NOMO-1 treated with dmso at 0.1 percent for 144 hours (cell line): ENCODE measurements around the gene LRP1.

Experiments used
- DNase-seq: peaks from one replicate; lab custom pipeline; 2025; ENCODE audit not compliant: unreplicated experiment; lab: John Stamatoyannopoulos, UW

The LRP1 gene

GRCh38 chr12:57190037-57190436, 61.8 kb downstream of the LRP1 start:
- DNase-seq, result no peak

- DNase-seq, result no peak
These were observed 62.5 kb downstream of the LRP1 start for GRCh38 chr12:57190821-57191220.

DNA sequence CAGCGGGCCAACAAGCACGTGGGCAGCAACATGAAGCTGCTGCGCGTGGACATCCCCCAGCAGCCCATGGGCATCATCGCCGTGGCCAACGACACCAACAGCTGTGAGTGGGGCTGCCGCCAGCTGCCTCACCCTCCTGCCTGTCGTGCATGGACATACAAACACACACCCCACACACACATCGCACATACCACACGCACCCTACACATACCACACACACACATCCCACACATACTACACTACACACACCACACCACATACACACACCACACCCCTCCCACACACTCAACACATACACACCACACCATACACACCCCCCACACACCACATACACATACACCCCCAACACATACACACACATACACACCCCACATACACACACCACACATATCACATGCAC, 63.1 kb downstream of the LRP1 start:
- DNase-seq, result no peak

DNA sequence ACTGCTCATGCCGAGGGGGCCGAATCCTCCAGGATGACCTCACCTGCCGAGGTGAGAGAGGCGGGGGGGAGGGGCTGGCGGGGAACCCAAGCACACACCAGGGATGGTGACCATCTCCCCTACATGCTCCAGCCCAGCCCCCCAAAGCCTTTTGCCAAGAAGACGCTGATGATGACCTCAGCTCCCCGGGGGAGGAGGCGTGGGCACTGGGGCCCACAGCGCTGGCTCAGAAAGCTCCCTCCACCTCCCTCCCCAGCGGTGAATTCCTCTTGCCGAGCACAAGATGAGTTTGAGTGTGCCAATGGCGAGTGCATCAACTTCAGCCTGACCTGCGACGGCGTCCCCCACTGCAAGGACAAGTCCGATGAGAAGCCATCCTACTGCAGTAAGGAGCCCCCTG, 64.6 kb downstream of the LRP1 start:
- no peak for DNase-seq

- DNase-seq, result no peak
These were observed 65.5 kb downstream of the LRP1 start for GRCh38 chr12:57193706-57194245.

- no peak for DNase-seq
These were observed 66.0 kb downstream of the LRP1 start for GRCh38 chr12:57194253-57194652.

DNA sequence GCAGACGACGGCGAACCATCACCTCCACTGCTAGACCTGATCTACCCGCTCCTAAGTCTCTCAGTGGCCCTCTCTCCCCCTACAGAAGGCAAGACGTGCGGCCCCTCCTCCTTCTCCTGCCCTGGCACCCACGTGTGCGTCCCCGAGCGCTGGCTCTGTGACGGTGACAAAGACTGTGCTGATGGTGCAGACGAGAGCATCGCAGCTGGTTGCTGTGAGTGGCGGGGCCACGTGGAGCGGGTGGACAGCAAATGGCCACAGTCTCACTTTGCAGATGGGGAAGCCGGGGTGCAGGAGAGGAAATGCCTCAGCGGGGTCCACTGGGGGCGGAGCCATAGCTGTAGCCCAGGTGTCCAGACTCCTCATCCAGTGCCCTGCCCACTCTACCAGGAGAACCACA, 66.9 kb downstream of the LRP1 start:
- DNase-seq, result no peak

DNA sequence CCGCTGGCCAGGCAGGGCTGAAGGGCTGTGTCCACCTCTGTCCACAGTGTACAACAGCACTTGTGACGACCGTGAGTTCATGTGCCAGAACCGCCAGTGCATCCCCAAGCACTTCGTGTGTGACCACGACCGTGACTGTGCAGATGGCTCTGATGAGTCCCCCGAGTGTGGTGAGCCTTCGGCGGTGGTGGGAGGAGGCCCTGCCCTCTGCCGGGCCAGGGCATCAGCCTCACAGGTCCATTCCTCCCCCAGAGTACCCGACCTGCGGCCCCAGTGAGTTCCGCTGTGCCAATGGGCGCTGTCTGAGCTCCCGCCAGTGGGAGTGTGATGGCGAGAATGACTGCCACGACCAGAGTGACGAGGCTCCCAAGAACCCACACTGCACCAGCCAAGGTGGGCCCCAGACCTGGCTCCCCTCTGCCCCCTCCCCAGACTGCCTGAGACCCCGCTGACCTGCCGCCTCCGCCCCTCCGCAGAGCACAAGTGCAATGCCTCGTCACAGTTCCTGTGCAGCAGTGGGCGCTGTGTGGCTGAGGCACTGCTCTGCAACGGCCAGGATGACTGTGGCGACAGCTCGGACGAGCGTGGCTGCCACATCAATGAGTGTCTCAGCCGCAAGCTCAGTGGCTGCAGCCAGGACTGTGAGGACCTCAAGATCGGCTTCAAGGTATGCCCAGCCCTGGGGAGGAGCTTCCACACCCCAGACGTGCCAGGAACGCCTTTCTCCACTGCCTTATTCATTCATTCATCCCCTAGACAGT, 67.5 kb downstream of the LRP1 start:
- DNase-seq, result no peak

DNA sequence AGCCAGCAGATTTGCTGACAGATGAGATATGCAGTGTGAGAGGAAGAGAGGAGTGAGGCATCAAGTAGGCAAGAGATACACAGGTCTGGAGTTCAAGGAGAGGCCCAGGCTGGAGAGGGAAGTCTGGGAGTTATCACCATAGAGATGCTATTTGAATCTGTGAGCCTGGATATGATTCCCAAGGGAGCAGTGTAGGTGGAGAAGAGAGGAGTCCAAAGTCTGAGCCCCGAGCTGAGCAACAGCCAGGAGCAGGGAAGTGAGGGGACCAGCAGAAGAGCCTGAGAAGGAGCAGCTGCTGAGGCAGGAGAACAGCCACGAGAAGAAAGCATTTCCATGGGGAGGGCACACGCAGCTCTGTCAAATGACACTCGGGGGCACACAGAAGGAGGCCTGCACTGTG, 68.2 kb downstream of the LRP1 start:
- DNase-seq, result no peak

DNA sequence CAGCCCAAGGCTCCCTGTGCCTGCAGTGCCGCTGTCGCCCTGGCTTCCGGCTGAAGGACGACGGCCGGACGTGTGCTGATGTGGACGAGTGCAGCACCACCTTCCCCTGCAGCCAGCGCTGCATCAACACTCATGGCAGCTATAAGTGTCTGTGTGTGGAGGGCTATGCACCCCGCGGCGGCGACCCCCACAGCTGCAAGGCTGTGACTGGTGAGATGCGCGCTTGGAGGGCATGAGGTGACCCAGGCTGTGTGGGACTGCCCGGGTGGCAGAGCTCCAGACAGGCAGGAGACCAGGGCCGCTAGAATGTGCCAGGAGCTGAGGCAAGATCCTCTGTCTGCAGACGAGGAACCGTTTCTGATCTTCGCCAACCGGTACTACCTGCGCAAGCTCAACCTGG, 68.7 kb downstream of the LRP1 start:
- DNase-seq, result no peak

GRCh38 chr12:57198329-57198728, 70.0 kb downstream of the LRP1 start:
- no peak for DNase-seq

- no peak for DNase-seq
These were observed 70.9 kb downstream of the LRP1 start for GRCh38 chr12:57199191-57199590.

DNA sequence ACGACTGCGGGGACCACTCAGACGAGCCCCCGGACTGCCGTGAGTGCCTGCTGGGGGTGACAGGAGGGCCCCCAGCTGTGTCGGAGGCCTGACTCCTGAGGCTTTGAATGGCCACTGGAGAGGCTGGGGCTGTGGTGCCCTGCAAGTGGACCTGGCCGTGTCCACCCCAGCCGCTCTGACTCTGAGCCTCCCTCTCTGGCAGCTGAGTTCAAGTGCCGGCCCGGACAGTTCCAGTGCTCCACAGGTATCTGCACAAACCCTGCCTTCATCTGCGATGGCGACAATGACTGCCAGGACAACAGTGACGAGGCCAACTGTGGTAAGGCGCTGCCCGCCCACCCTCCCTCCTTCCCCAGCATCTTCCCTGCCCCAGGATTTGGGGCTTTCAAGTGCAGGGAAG, 72.2 kb downstream of the LRP1 start:
- no peak for DNase-seq

GRCh38 chr12:57201219-57201618, 72.9 kb downstream of the LRP1 start:
- DNase-seq, result no peak

- no peak for DNase-seq
These were observed 73.3 kb downstream of the LRP1 start for GRCh38 chr12:57201631-57202030.

DNA sequence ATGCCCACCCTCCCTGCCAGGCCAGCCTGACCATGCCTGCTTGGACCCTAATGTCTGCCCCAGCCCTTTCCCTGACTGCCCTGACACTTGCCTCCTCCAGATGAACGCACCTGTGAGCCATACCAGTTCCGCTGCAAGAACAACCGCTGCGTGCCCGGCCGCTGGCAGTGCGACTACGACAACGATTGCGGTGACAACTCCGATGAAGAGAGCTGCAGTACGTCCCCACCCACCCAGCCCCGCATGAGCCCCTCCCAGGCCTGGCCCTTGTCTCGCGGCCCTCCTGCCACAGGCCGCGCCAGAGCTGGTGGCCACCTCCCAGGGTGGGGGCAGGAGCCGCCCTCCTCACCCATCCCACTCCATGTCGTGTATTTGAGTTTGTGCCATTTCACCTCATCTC, 74.0 kb downstream of the LRP1 start:
- no peak for DNase-seq

DNA sequence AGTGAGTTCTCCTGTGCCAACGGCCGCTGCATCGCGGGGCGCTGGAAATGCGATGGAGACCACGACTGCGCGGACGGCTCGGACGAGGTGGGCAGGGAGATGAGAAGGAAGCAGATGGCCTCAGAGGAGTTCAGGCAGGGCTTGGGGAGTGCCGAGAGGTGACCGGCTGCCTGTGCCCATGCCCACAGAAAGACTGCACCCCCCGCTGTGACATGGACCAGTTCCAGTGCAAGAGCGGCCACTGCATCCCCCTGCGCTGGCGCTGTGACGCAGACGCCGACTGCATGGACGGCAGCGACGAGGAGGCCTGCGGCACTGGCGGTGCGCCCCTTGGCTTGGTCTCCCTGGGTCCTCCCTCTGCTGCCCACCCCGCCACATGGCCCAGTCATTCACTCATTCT, 74.9 kb downstream of the LRP1 start:
- no peak for DNase-seq

DNA sequence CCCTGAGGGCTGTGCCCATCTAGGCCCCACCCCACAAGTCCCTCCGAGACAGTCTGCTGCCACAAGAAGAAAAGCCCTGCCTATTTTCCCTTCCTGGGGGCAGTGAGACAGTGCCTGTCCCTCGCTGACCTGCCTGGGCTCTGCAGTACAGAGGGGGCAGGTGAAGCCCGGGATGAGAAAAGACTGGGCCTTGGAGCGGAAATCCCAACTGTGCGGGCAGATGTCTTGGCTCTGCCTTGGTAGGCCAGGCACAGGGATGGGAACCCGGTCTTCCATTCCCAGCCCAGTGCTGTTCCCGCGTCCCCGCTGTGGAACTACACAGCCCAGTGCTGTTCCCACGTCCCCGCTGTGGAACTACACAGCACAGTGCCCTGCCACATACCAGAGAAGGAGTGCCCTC, 75.5 kb downstream of the LRP1 start:
- DNase-seq, result no peak

DNA sequence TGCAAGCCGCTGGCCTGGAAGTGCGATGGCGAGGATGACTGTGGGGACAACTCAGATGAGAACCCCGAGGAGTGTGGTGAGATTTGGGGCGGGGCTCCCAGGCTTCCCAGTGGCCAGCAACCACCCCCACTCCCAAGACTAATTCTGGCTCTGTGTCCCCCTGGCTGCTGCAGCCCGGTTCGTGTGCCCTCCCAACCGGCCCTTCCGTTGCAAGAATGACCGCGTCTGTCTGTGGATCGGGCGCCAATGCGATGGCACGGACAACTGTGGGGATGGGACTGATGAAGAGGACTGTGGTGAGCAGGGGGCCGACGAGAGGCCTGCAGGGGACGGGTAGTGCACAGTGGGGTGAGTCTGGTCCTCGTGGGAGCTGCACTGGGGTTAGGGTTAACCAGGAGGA, 76.2 kb downstream of the LRP1 start:
- DNase-seq, result no peak

DNA sequence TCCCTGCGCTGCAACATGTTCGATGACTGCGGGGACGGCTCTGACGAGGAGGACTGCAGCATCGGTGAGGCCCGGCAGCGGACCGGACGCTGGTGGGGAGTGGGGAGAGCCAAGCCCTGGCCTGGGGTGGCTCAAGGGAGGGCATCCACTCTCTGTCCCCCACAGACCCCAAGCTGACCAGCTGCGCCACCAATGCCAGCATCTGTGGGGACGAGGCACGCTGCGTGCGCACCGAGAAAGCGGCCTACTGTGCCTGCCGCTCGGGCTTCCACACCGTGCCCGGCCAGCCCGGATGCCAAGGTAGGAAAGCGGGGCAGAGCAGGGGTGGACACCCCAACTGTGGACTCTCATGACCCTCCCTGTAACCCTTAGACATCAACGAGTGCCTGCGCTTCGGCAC, 76.9 kb downstream of the LRP1 start:
- no peak for DNase-seq

DNA sequence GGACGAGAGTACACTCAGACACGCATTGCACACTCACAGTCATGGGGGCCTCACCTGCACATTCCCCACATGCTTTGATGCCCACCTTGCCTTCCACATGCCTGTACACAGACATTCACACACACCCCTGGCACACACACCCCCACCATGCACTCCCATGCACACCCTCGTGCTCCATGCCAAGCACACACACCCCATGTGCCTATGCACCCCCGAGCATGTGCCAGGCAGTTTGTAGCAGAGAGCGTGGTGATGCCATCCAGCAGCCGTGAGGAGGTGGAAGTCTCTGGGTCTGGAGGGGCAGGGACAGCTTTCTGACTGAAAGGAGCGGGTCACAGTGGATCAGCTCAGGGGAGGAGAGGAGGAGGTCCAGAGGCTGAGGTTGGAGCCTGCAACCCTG, 77.6 kb downstream of the LRP1 start:
- DNase-seq, result no peak

DNA sequence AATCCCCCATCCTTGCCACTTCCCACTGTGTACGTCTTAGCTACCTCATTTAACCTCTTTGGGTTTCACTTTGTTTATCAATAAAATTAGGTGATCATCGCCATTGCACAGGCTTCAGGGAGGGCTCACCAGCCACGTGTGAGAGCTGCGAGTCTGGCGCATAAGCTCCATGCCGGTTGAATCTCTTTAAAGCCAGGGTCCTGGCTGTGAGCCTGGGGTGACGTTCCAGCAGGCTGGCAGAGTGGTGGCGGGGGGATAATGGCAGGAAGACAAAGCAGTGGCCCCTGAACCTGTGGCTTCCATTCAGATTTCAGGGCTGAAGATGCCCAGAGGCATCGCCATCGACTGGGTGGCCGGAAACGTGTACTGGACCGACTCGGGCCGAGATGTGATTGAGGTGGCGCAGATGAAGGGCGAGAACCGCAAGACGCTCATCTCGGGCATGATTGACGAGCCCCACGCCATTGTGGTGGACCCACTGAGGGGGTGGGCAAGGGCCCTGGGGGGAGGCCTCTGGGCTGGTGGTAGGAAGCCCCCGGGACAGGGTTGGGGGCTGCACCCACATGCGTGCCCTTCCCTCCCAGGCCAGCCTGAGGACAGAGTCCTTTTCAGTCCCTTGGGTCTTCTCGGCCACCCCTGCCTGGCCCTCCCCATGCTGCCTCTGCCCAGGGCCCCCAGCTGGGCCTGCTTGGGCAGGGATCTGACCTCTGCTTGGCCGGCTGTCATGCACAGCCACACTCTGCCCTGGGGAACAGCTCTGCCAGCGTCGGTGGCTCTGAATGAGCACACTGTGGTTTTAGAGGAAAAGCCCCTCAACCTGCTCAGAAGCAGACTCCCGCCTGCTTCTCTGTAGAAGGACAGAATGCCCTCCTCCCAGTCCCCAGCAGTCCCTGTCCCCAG, 79.7 kb downstream of the LRP1 start:
- DNase-seq, result no peak
